ENCODE measurements around the gene DONSON. TPM values are rescaled to one million over a fixed set of nuclear protein-coding genes. Genes with fewer than 3 reads are reported as not detected.
"Not testable (repeated sequence)": the region's sequence is repeated elsewhere in the genome, so short reads cannot be mapped to it uniquely, and the experiment has no call there.

The DONSON gene
- total RNA-seq, result 7.5 TPM

DNA sequence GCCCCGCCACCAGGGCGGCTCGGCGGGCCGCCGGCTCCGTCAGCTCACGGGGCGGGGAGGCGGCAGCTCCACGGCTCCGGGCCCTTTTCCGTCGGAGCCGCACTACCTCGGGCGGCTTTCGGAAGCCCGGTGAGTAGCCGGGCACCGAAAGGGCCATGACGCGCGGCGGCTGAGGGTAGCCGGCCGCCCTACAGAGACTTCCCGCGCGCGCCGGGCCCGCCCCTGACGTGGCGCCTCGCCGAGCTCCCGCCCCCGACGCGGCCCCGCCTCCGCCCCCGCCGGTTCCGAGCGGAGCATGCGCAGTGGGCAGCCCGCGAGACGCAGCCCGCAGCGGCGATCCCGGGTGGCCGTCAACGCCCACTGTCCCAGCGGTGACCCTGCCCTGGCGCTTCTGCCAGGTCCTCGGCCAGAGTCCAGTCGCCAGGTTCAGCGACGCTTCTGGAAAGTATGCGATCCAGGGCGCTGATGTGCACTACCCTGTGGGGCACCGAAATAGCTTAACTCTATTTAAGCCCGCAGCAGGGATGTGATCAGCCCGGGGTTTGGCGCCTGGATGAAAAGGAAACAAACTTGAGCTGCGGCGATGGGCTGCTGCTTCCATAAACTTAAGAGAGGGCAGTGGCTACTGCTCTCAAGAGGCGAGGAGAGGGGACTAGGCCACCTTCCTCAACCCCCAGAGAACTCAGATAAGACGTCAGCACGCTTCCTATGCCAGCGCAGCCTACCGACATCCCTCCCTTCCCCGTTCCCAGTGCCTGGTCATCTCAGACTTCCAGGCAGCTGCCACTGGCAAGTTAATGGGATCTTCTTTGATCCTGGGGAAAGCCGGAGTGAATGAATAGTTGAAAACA, at the start of gene DONSON:
DONSON (minus strand) TSS at position 200 of the 851 bp plus-strand sequence; CDS start at position 157, 43 bp downstream.
- H3K27me3 ChIP-seq (ENCODE audit: insufficient read depth, low read length), result no peaks in the 10 kb centered on the region
- peaks cover 13% of the 10 kb centered on the region for H3K4me1 ChIP-seq (ENCODE audit: insufficient read depth, low read length)
- peak within 1 kb of the TSS; percentile 90 for H3K4me3 ChIP-seq (ENCODE audit: low read length)
- no peaks in the 10 kb centered on the region for H3K9me3 ChIP-seq (ENCODE audit: low read depth, low read length)

DNA sequence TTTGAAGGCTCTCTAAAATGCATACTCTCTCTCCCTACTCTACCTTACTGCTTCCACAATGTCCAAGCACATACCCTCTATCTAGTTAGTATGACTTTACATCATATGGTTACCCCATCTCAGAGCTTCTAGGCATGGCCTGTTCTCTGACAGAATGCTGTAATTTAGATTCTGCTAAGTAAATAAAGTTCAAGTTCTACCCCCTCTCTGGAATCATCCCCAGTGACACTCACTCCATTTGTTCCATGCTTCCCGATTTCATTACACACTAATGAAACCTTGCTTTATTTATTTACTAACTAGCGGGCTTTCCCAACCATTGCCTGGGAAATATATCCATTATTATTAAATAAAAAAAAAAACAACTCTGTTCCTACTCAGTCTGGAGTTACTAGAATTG, 45.8 kb upstream of the DONSON start:
- no peak overlapping the region for H3K4me3 ChIP-seq (ENCODE audit: low read length)
- no peaks in the 10 kb centered on the region for H3K4me1 ChIP-seq (ENCODE audit: insufficient read depth, low read length)
- H3K9me3 ChIP-seq (ENCODE audit: low read depth, low read length), result no peaks in the 10 kb centered on the region

GRCh38 chr21:33626151-33626550, 37.7 kb upstream of the DONSON start:
- H3K4me1 ChIP-seq (ENCODE audit: insufficient read depth, low read length); H3K27me3 ChIP-seq (ENCODE audit: insufficient read depth, low read length); H3K4me3 ChIP-seq (ENCODE audit: low read length); H3K9me3 ChIP-seq (ENCODE audit: low read depth, low read length): not testable (repeated sequence)

More for the DNA sequence above, 45.8 kb upstream of the DONSON start:
- no peaks in the 10 kb centered on the region for H3K27me3 ChIP-seq (ENCODE audit: insufficient read depth, low read length)

DNA sequence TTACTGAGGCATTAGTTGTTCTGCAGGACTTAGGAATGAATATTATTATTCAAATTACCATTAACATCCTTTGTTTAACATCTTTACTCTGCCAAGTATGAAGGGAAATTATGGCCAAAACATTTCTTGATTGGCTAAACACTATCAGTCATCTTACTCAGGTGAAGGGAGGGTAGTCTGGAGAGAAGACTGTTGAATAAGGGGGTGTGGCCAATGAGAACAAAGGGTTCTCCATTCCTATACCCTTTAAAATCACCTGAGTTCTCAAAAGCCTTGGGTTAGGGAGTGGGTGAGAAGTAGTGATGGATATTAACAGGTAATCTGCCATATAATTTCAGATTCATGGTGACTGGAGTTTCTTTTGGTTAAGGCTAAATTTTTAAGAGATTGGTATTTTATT, 33.8 kb upstream of the DONSON start:
- H3K4me1 ChIP-seq (ENCODE audit: insufficient read depth, low read length), result peaks cover 5% of the 10 kb centered on the region
- H3K9me3 ChIP-seq (ENCODE audit: low read depth, low read length), result no peaks in the 10 kb centered on the region
- H3K27me3 ChIP-seq (ENCODE audit: insufficient read depth, low read length), result no peaks in the 10 kb centered on the region
- H3K4me3 ChIP-seq (ENCODE audit: low read length), result no peak overlapping the region

GRCh38 chr21:33619726-33620125, 31.2 kb upstream of the DONSON start:
- no peaks in the 10 kb centered on the region for H3K27me3 ChIP-seq (ENCODE audit: insufficient read depth, low read length)
- no peaks in the 10 kb centered on the region for H3K9me3 ChIP-seq (ENCODE audit: low read depth, low read length)
- H3K4me3 ChIP-seq (ENCODE audit: low read length), result no peak overlapping the region
- peaks cover 5% of the 10 kb centered on the region for H3K4me1 ChIP-seq (ENCODE audit: insufficient read depth, low read length)

DNA sequence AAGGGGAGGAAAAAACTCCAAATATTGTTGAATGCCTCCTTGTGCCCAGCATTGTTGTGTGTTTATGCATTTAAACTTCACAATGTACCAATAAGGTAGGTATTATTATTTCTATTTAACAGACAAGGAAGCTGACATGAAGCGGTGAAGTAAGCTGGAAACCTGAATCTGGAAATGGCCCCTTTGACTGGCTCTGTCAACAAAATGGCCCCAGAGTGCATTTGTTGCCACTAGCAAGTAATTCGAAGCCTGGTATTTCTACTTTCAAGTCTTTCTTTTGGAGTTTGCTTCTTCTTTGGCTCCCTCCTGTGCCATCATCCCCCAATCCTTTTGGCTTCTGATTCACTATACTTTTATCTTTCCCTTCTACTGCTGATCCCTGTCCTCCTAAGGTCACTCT, 29.9 kb upstream of the DONSON start:
- Histone ChIP-seq H3K4me3 (ENCODE audit: low read length) (no peak overlapping the region), H3K27me3 (ENCODE audit: insufficient read depth, low read length) (no peaks in the 10 kb centered on the region), H3K4me1 (ENCODE audit: insufficient read depth, low read length) (peaks cover 5% of the 10 kb centered on the region), H3K9me3 (ENCODE audit: low read depth, low read length) (no peaks in the 10 kb centered on the region)

DNA sequence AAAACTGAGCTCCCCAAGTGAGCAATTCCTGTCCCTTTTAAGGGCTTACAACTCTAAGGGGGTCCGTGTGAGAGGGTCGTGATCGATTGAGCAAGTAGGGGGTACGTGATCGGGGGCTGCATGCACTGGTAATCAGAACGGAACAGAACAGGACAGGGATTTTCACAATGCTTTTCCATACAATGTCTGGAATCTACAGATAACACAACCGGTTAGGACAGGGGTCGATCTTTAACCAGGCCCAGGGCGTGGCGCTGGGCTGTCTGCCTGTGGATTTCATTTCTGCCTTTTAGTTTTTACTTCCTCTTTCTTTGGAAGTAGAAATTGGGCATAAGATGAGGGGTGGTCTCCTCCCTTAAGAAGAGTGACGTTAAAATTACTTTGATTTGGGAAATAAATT, 29.1 kb upstream of the DONSON start:
- not testable (repeated sequence) for H3K9me3 ChIP-seq (ENCODE audit: low read depth, low read length); H3K4me3 ChIP-seq (ENCODE audit: low read length)

DNA sequence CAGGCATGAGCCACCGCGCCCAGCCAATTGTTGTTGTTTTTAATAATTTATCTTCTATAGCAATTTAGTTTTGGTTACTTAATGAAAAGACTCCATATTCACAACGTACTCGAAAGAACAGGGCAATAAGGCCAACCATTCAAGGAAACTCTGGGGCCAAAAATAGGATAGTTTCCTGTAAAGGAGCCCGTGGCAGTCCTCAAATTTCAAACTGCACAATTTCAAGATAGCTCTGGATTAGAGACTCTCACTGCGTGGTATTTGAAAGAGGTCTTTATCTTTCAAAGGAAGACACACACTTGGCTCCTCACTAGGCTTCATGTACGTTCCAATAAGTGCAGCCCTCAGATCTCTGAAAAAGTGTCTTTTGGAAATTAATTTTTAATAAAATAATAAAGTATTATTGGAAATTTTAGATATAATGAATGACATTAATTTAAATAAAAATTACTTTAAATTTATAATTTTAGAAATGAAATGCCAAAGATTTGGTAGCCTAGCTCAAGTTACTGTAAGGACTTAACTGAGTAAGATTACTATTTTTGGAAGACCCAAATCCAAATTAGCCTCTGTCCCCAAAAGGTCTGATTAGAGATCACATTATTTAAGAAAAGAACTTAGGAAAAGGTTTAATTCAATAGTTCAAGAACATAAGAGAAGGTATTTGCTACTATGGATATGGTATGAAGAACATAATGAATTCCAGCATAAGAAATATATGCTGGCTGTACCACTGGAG, 22.7 kb upstream of the DONSON start:
- Histone ChIP-seq H3K4me3 (ENCODE audit: low read length) (no peak overlapping the region), H3K27me3 (ENCODE audit: insufficient read depth, low read length) (no peaks in the 10 kb centered on the region), H3K4me1 (ENCODE audit: insufficient read depth, low read length) (no peaks in the 10 kb centered on the region), H3K9me3 (ENCODE audit: low read depth, low read length) (no peaks in the 10 kb centered on the region)

More for the DNA sequence above, 29.1 kb upstream of the DONSON start:
- H3K27me3 ChIP-seq (ENCODE audit: insufficient read depth, low read length); H3K4me1 ChIP-seq (ENCODE audit: insufficient read depth, low read length): not testable (repeated sequence)

DNA sequence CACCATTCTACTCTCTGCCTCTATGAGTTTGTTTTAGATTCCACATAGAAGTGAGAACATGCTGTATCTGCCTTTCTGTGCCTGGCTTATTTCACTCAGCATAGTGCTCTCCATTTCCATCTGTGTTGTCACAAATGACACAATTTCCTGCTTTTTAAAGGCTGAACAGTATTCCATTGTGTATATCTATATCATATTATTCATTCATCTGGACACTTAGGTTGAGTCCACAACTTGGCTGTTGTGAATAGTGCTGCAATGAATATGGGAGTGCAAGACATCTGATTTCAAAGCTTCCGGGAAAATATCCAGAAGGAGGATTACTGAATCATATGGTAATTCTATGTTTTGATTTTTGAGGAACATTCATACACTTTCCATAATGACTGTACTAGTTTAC, 20.1 kb upstream of the DONSON start:
- Histone ChIP-seq H3K9me3 (ENCODE audit: low read depth, low read length) (no peaks in the 10 kb centered on the region), H3K27me3 (ENCODE audit: insufficient read depth, low read length) (no peaks in the 10 kb centered on the region), H3K4me1 (ENCODE audit: insufficient read depth, low read length) (no peaks in the 10 kb centered on the region), H3K4me3 (ENCODE audit: low read length) (no peak overlapping the region)

DNA sequence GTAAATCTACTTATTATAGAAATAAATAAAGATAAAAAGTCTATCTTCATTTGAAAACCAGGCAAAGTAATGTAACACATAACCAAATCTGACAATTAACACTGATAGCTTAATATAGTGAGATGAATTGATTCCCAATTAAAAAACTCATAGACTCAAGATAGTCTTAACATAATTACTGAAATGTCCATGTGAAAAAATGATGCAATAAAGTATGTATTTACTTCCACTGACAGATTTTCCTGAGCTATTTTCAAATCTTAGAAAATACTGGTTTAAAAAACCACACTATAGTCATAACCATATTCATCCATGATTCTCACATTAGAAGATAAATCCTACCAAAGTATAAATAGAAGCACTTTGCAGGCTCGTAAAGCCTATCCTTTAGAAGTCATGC, 9.6 kb upstream of the DONSON start:
- no peaks in the 10 kb centered on the region for H3K9me3 ChIP-seq (ENCODE audit: low read depth, low read length)
- no peak overlapping the region for H3K4me3 ChIP-seq (ENCODE audit: low read length)
- no peaks in the 10 kb centered on the region for H3K27me3 ChIP-seq (ENCODE audit: insufficient read depth, low read length)
- H3K4me1 ChIP-seq (ENCODE audit: insufficient read depth, low read length), result no peaks in the 10 kb centered on the region

- no peaks in the 10 kb centered on the region for H3K9me3 ChIP-seq (ENCODE audit: low read depth, low read length)
- peak overlapping the region; percentile 90 for H3K4me3 ChIP-seq (ENCODE audit: low read length)
- H3K4me1 ChIP-seq (ENCODE audit: insufficient read depth, low read length), result peaks cover 13% of the 10 kb centered on the region
- no peaks in the 10 kb centered on the region for H3K27me3 ChIP-seq (ENCODE audit: insufficient read depth, low read length)
These were observed 546 bp downstream of the DONSON start for GRCh38 chr21:33587792-33588484.

- Histone ChIP-seq H3K9me3 (ENCODE audit: low read depth, low read length) (no peaks in the 10 kb centered on the region), H3K27me3 (ENCODE audit: insufficient read depth, low read length) (no peaks in the 10 kb centered on the region), H3K4me1 (ENCODE audit: insufficient read depth, low read length) (peaks cover 13% of the 10 kb centered on the region), H3K4me3 (ENCODE audit: low read length) (no peak overlapping the region)
These were observed 1.6 kb downstream of the DONSON start for GRCh38 chr21:33586927-33587326.

DNA sequence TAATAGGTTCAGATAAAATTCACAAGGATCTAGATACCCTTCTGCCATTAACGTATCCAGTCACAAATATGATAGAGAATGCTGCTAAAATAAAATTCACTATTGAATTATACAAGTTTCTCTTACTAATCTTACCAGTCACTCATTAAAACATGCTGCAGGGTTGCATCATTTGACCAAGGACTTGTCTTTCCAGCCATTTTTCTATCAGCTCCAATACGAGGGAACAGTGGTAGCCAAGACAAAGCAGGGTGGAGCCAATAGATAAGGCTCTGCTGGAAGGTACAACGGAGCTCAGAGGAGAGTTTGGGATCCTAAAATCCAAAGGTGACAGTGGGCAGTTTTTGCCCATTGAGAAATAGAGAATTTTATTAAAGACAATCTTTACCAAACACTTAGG, 4.0 kb downstream of the DONSON start:
- Histone ChIP-seq H3K4me1 (ENCODE audit: insufficient read depth, low read length) (peaks cover 13% of the 10 kb centered on the region), H3K27me3 (ENCODE audit: insufficient read depth, low read length) (no peaks in the 10 kb centered on the region), H3K4me3 (ENCODE audit: low read length) (no peak overlapping the region), H3K9me3 (ENCODE audit: low read depth, low read length) (no peaks in the 10 kb centered on the region)

- no peak overlapping the region for H3K4me3 ChIP-seq (ENCODE audit: low read length)
- H3K9me3 ChIP-seq (ENCODE audit: low read depth, low read length), result no peaks in the 10 kb centered on the region
- H3K4me1 ChIP-seq (ENCODE audit: insufficient read depth, low read length), result peaks cover 6% of the 10 kb centered on the region
- no peaks in the 10 kb centered on the region for H3K27me3 ChIP-seq (ENCODE audit: insufficient read depth, low read length)
These were observed 9.4 kb downstream of the DONSON start for GRCh38 chr21:33578959-33579542.

- Histone ChIP-seq H3K4me3 (ENCODE audit: low read length) (no peak overlapping the region), H3K27me3 (ENCODE audit: insufficient read depth, low read length) (no peaks in the 10 kb centered on the region), H3K9me3 (ENCODE audit: low read depth, low read length) (no peaks in the 10 kb centered on the region)
These were observed 10.3 kb downstream of the DONSON start for GRCh38 chr21:33578214-33578613.

More at GRCh38 chr21:33578214-33578613, 10.3 kb downstream of the DONSON start:
- peaks cover 6% of the 10 kb centered on the region for H3K4me1 ChIP-seq (ENCODE audit: insufficient read depth, low read length)
